Heart left ventricle (tissue), 13 donors: Measurements from ENCODE around the gene ANKH.

Experiments used
- CTCF ChIP-seq, 12 donors: fragments of 200-600 bp; sonication (generic) in 4 of 12; IDR thresholded peaks; one replicate each; pipeline versions ENCODE4 v1.5.0 to v1.8.0; 2018 to 2022; ENCODE audit warnings: antibody characterized with exemption in 12 of 12, mild to moderate bottlenecking in 5 of 12
- POLR2A ChIP-seq, 2 donors: fragments of 450-650 bp; IDR thresholded peaks; one replicate each; pipeline ENCODE4 v1.6.1; 2017; ENCODE audit warnings: antibody characterized with exemption in 2 of 2, mild to moderate bottlenecking in 2 of 2, moderate library complexity in 2 of 2
- donor health status: ischemic (EF 13 %, LVEDD 7.1; RV severe dilation, severe dysfunction).
- donor health status: DM: no; HTN: yes; CAD: no.
- donor health status: DM: no; HTN: no; CAD: no.
- donor health status: ischemic (EF 25% LVEDD 6.9; RV normal size, moderate dysfunction).
- donor health status: ischemic (EF 25% LVEDD 5.7; RV mildly dilated, moderate dysfunction).
- donor health status: ischemic (EF 35%, LVEDD 5.7; RV mildly dilated, moderate dysfunction).
- donor health status: nonischemic (EF 11% LVEDD 7.7; RV severe dilation, severe dysfunction).
- donor health status: DM: yes; HTN: yes; CAD: no.
- donor health status: PGD.
- donor health status: ischemic (EF 29% LVEDD 5.4; RV normal size, mild dysfunction).
- donor health status: nonischemic (EF 23%, LVEDD 6.1; RV moderate dilation, normal function).

GRCh38 chr5:14750712-14751111 lies 120.9 kb downstream of the ANKH start:
- TF ChIP-seq CTCF (IDR thresholded peaks at IDR 0.05) (no peak), POLR2A (IDR thresholded peaks at IDR 0.05) (no peak)
